HFF-Myc (cell line): Measurements from ENCODE around the gene MYO18B.

Experiments used
- DNase-seq: peaks from one replicate; pipeline ENCODE4 v3.0.0-alpha.2; 2011; ENCODE audit warnings: low read depth; ENCODE audit errors: extremely low read depth
- H3K4me3 ChIP-seq: replicated peaks from 2 replicates; pipeline ENCODE4 v1.5.1; 2011; ENCODE audit warnings: low read depth, mild to moderate bottlenecking, control low read depth, low read length
- CTCF ChIP-seq: IDR thresholded peaks from 2 replicates; pipeline ENCODE4 v1.5.1; 2012; ENCODE audit warnings: mild to moderate bottlenecking, low read depth, low read length, control low read depth; ENCODE audit errors: missing control alignments

Gene MYO18B

GRCh38 chr22:25881210-25881755 is 139.3 kb downstream of the MYO18B start:
- no peak for TF ChIP-seq CTCF
- no peak overlapping the region for H3K4me3 ChIP-seq
- no peak for DNase-seq

GRCh38 chr22:25882360-25882759 is 140.4 kb downstream of the MYO18B start:
- DNase-seq, result no peak
- TF ChIP-seq CTCF, result no peak

GRCh38 chr22:25883482-25884033 is 141.6 kb downstream of the MYO18B start:
- DNase-seq, result no peak
- TF ChIP-seq CTCF, result no peak
- H3K4me3 ChIP-seq, result no peak overlapping the region

More at GRCh38 chr22:25882360-25882759, 140.4 kb downstream of the MYO18B start:
- no peak overlapping the region for H3K4me3 ChIP-seq

GRCh38 chr22:25884121-25884520 is 142.1 kb downstream of the MYO18B start:
- no peak for TF ChIP-seq CTCF
- no peak for DNase-seq
- no peak overlapping the region for H3K4me3 ChIP-seq

- no peak for TF ChIP-seq CTCF
- no peak overlapping the region for H3K4me3 ChIP-seq
- DNase-seq, result no peak
Observed at GRCh38 chr22:25888399-25889054, 146.5 kb downstream of the MYO18B start.

GRCh38 chr22:25890651-25891050 is 148.7 kb downstream of the MYO18B start:
- TF ChIP-seq CTCF, result no peak
- no peak overlapping the region for H3K4me3 ChIP-seq
- DNase-seq, result no peak
